Measurements from ENCODE around the gene HELQ.
"Not testable (repeated sequence)": the region's sequence is repeated elsewhere in the genome, so short reads cannot be mapped to it uniquely, and the experiment has no call there.

The HELQ gene

GRCh38 chr4:83455281-83456183 is at the start of gene HELQ, which contains the start of gene MRPS18C:
TSS of gene HELQ (minus strand) at chr4:83455823. CDS start at chr4:83455693, 130 bp downstream.
TSS of gene MRPS18C (plus strand) at chr4:83456058. CDS start at chr4:83456078, 20 bp downstream.
- DNase-seq = peak; percentile 79 to 90 (median 84)

DNA sequence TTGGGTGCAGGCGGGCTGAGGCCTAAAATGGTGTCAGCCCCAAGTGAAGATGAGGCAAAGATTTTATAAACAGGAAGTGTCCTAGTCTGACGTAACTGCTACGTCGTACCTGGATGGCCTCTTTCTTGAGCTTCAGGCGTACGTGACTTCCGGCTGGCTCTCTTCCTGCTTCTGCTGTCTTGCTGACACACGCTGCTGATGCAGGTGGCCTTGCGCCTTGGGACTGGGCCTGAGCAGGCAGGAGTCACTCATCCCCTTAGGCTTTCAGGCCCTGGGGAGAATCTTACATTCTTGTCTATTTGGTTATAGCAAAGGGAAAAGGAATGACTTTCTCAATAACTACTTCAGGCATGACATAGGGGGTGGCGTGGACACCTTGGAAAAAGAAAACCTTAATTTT is 49.4 kb upstream of the HELQ start:
- peak in 1 of 4 experiments; percentile 5 for DNase-seq

- no peak for DNase-seq
Observed at GRCh38 chr4:83504503-83504902, 48.9 kb upstream of the HELQ start.

GRCh38 chr4:83503974-83504373 is 48.4 kb upstream of the HELQ start:
- peak in 2 of 4 experiments; percentile 15 to 30 for DNase-seq

- DNase-seq = not testable (repeated sequence)
Observed at GRCh38 chr4:83501671-83502070, 46.0 kb upstream of the HELQ start.

GRCh38 chr4:83498187-83498586 is 42.6 kb upstream of the HELQ start:
- DNase-seq = no peak

DNA sequence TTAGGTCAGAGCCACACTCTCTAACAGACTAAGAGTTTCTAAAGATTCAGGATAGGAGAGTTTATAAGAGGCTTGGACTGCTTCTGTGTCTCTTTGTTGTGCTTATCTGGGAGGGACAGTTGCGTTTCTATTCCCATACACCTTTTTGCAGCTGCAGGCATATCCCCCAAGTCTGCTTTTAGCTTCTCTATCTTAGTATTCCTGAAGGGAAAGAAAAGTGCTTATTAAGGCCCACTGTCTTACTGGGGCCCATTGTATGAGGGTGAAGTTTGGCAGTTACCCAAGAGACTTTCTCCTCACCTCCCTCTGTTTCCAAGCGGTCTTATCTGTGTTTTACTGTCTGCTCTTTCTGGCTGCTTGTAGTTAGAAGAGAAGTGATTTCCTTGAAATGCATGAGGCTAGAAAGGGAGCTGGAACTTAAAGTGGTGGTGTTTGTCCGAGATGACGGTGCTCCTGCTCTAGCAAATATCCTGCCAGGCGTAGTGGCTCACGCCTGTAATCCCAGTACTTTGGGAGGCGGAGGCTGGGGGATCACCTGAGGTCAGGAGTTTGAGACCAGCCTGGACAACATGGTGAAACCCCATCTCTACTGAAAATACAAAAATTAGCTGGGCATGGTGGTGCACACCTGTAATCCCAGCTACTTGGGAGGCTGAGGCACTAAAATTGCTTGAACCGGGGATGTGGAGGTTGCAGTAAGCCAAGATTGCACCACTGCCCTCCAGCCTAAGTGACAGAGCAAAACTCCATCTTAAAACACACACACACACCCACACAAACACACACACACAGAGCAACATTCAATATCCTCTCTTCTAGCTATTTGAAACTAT is 40.7 kb upstream of the HELQ start:
- DNase-seq = not testable (repeated sequence)

- no peak for DNase-seq
Observed at GRCh38 chr4:83490876-83491450, 35.3 kb upstream of the HELQ start.

DNA sequence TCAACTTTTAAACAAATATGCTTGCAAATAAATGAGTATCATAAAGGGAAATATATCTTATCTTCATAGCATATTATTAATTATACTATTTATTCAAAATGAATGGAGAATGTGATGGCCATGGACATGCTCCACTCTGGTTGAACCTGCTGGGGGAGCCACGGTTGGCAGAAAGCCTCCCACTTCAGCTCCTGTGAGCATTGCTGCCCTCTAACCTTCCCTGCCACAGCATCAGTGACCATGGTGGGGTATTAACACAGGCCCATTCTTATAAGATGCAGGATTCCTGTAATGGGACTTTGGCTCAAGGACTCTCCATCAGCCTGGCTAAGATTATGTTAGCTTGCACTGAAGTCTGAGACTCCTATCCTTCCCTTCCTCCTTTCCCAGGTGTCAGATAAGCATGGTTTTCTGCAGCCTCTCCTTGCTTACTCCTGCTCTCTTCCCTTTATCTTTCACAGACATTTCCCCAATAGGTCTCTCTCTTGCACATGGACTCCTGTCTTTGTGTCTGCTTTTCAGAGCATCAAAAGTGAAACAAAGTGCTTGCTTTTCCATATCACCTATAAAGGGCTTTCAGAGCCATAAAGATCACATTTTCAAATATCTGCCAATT is 34.2 kb upstream of the HELQ start:
- DNase-seq = no peak

- DNase-seq = no peak
Observed at GRCh38 chr4:83486457-83487129, 31.0 kb upstream of the HELQ start.

GRCh38 chr4:83484500-83485461 is 29.2 kb upstream of the HELQ start, which contains the start of gene ABRAXAS1:
TSS of gene ABRAXAS1 (minus strand) at chr4:83485100. CDS start at chr4:83485072, 28 bp downstream.
- DNase-seq = peak; percentile 78 to 96 (median 93)

DNA sequence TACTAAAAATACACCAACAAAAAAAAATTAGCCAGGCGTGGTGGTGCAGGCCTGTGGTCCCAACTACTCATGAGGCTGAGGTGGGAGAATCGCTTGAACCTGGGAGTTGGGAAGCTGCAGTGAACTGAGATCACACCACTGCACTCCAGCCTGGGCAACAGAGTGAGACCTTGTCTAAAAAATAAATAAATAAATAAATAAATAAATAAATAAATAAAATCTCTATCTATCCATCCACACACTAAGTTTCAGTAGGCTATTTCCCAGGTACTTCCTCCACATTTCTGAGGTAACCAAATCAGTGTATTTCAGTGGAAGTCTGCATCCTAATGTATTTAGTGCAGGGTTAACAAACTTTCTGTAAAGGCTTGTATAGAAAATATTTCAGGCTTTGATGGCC is 18.3 kb upstream of the HELQ start:
- DNase-seq = no peak

GRCh38 chr4:83473423-83473822 is 17.8 kb upstream of the HELQ start:
- no peak for DNase-seq

DNA sequence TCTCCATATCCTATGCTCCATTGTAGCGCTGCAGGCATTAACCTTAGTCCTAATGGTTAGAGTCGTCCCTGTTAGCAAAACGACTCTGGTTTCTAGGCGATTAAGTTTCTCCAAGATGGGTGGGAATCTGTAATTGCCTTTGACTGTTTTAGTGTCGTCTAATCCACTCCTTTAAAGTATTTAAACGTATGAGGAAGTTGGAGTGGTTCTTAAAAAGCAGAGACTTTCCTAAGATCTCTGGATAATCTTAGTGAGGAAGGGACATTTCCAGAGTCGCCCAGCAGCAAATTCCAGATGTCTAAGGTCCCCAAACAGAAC is 520 bp upstream of the HELQ start:
- DNase-seq = no peak

GRCh38 chr4:83454686-83455085 is 937 bp downstream of the HELQ start:
- DNase-seq = no peak

DNA sequence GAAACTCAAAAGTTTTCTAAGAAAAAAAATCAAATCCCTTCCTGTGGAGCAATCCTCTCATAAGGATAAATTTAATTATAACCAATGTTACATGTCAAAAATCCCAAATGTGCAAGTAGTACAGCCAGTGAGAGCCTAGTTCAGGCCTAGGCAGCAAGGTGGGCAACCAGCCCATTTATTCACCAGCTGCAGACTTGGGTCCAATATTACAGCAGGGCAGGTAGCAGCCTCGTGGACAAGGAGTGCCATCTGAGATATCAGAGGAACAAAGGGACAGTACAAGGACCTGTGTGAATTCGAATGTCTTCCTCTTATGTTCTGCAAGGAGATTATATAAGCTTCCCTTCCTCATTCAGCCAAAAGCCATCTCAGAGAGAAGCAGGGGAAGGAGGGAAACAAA is 6.6 kb downstream of the HELQ start:
- no peak for DNase-seq

GRCh38 chr4:83440899-83441298 is 14.7 kb downstream of the HELQ start:
- DNase-seq = no peak

DNA sequence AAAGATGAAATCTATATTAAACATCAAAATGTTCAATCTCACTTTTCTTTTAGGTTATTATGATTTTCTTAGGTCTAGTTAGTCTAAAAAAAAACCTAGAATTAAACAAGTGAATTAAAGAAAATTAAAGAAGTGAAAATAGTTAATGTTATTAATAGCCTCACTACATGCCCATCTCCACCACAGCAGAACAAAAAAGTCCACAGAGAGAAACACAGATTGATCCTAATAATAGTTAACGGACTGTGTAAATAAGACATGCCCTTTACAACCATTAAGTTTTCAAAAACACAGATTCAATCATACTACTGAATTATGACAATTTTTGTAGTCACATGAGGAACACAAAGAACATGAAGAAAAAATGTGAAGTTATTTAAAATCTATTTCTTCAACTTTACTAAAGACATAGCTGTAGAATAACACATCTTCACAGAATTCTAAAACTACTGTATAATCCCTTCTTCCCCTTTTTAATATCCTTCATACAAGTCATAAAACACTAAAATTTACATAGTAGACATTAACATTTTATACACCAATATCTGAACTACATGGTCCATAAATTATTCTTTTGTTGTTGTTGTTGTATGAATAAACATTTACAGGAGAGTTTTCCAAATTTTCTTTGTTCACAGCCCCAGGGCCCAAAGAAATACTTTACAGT is 15.3 kb downstream of the HELQ start:
- DNase-seq = no peak

GRCh38 chr4:83438719-83439118 is 16.9 kb downstream of the HELQ start:
- no peak for DNase-seq

DNA sequence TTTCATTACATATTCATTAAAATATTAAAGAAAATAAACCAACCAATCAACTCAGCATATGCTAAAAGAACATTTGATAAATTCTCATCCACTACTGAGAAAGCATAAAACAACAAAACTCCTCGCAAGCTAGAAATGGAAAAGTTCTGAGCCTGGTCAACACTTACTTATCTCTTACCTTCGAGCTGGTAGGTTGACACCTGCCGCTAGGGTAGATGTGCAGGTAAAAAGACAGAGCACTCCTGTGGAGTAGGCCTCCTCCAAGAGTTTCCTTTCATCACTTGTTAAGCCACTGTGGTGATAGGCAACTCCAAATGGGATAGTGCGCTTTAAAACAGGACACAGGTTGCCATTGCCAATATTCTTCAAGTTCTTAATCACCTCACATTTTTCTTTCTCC is 18.9 kb downstream of the HELQ start:
- no peak for DNase-seq
